WTC11 (cell line): ENCODE data around the gene WDSUB1. TPM values are rescaled to one million over a fixed set of nuclear protein-coding genes. Genes with fewer than 3 reads are reported as not detected.

Source experiments
- ATAC-seq: fragments of 200-7000 bp; cut with Tn5 transposase; 2 replicates; pipeline ENCODE4 v1.10.0; 2021; ENCODE audit warnings: mild to moderate bottlenecking, moderate library complexity
- CTCF ChIA-PET: fragments of 300-600 bp; sonication (Branson Sonifier 250); formaldehyde crosslinking; loops from one replicate; lab custom pipeline; 2021; ENCODE audit warnings: antibody characterized with exemption; lab: Charles Lee
- POLR2A ChIA-PET: fragments of 350-600 bp; sonication (Branson Sonifier 250); formaldehyde crosslinking; loops from one replicate; lab custom pipeline; 2021; ENCODE audit warnings: antibody characterized with exemption; lab: Charles Lee
- DNase-seq: peaks from one replicate; pipeline ENCODE4 v3.0.0; 2021; ENCODE audit warnings: low spot score
- H3K27ac Mint-ChIP-seq: 2 replicates; pipeline ENCODE4 v1.8.0; 2021; ENCODE audit warnings: mixed read lengths
- H3K27me3 Mint-ChIP-seq: 2 replicates; pipeline ENCODE4 v1.8.0; 2021; ENCODE audit warnings: low read depth, mild to moderate bottlenecking, moderate library complexity, mixed read lengths
- H3K36me3 Mint-ChIP-seq: 2 replicates; pipeline ENCODE4 v1.8.0; 2021; ENCODE audit warnings: mixed read lengths
- H3K4me1 Mint-ChIP-seq: 2 replicates; pipeline ENCODE4 v1.8.0; 2022; ENCODE audit warnings: mixed read lengths
- H3K4me3 Mint-ChIP-seq: 2 replicates; pipeline ENCODE4 v1.8.0; 2021; ENCODE audit warnings: mild to moderate bottlenecking, moderate library complexity, mixed read lengths
- H3K9me3 Mint-ChIP-seq: 2 replicates; pipeline ENCODE4 v1.8.0; 2021; ENCODE audit warnings: mixed read lengths
- ATF6 ChIP-seq: sonication (generic); formaldehyde crosslinking; IDR thresholded peaks from 2 replicates; pipeline ENCODE4 v1.8.1; 2023; ENCODE audit warnings: mild to moderate bottlenecking, missing genetic modification reagents
- CBFB ChIP-seq: sonication (generic); formaldehyde crosslinking; IDR thresholded peaks from 2 replicates; pipeline ENCODE4 v1.8.1; 2022; ENCODE audit warnings: mild to moderate bottlenecking, low read depth, missing genetic modification reagents
- CREB1 ChIP-seq: sonication (generic); formaldehyde crosslinking; IDR thresholded peaks from 2 replicates; pipeline ENCODE4 v1.8.0; 2023; ENCODE audit warnings: mild to moderate bottlenecking, missing genetic modification reagents
- CREM ChIP-seq: sonication (generic); formaldehyde crosslinking; IDR thresholded peaks from 2 replicates; pipeline ENCODE4 v1.8.1; 2022; ENCODE audit warnings: mild to moderate bottlenecking, missing genetic modification reagents, moderate library complexity
- E2F4 ChIP-seq: sonication (generic); formaldehyde crosslinking; IDR thresholded peaks from 2 replicates; pipeline ENCODE4 v1.8.1; 2022; ENCODE audit warnings: low read depth, mild to moderate bottlenecking, moderate library complexity, missing genetic modification reagents, borderline replicate concordance
- GTF2I ChIP-seq: fragments of 250-450 bp; sonication (Bioruptor Pico); conservative IDR thresholded peaks from 2 replicates; pipeline ENCODE4 v1.4.0; 2021; ENCODE audit warnings: mild to moderate bottlenecking
- HMGA2 ChIP-seq: fragments of 250-450 bp; sonication (Bioruptor Pico); IDR thresholded peaks from 2 replicates; pipeline ENCODE4 v1.4.0; 2021; ENCODE audit warnings: mild to moderate bottlenecking, moderate library complexity
- IRF1 ChIP-seq: sonication (generic); formaldehyde crosslinking; IDR thresholded peaks from 2 replicates; pipeline ENCODE4 v1.8.0; 2023; ENCODE audit warnings: missing genetic modification reagents
- IRF2 ChIP-seq: sonication (generic); formaldehyde crosslinking; IDR thresholded peaks from 2 replicates; pipeline ENCODE4 v1.8.0; 2022; ENCODE audit warnings: low read depth, missing genetic modification reagents, borderline replicate concordance
- JUN ChIP-seq: sonication (generic); formaldehyde crosslinking; IDR thresholded peaks from 2 replicates; pipeline ENCODE4 v1.8.0; 2023; ENCODE audit warnings: mild to moderate bottlenecking, missing genetic modification reagents
- MAX ChIP-seq: sonication (generic); formaldehyde crosslinking; IDR thresholded peaks from 2 replicates; pipeline ENCODE4 v1.8.0; 2022; ENCODE audit warnings: mild to moderate bottlenecking, missing genetic modification reagents
- NFYB ChIP-seq: sonication (generic); formaldehyde crosslinking; conservative IDR thresholded peaks from 2 replicates; pipeline ENCODE4 v1.8.0; 2022; ENCODE audit warnings: low read depth, missing genetic modification reagents
- NR1H2 ChIP-seq: sonication (generic); formaldehyde crosslinking; IDR thresholded peaks from 2 replicates; pipeline ENCODE4 v1.9.0; 2021; ENCODE audit warnings: mild to moderate bottlenecking, moderate library complexity, missing genetic modification reagents
- OVOL2 ChIP-seq: fragments of 250-450 bp; sonication (Bioruptor Pico); IDR thresholded peaks from 2 replicates; pipeline ENCODE4 v1.9.0; 2021; ENCODE audit warnings: mild to moderate bottlenecking, borderline replicate concordance
- PRRX2 ChIP-seq: fragments of 250-450 bp; sonication (Bioruptor Pico); IDR thresholded peaks from 2 replicates; pipeline ENCODE4 v1.8.0; 2021; ENCODE audit warnings: mild to moderate bottlenecking
- SOX15 ChIP-seq: fragments of 250-450 bp; sonication (Bioruptor Pico); IDR thresholded peaks from 2 replicates; pipeline ENCODE4 v1.9.0; 2021; ENCODE audit warnings: mild to moderate bottlenecking
- TP53 ChIP-seq: sonication (generic); formaldehyde crosslinking; IDR thresholded peaks from 2 replicates; pipeline ENCODE4 v1.8.1; 2023; ENCODE audit warnings: mild to moderate bottlenecking, missing genetic modification reagents
- ZNF263 ChIP-seq: sonication (generic); formaldehyde crosslinking; IDR thresholded peaks from 2 replicates; pipeline ENCODE4 v1.8.1; 2022; ENCODE audit warnings: low read depth, mild to moderate bottlenecking, moderate library complexity, missing genetic modification reagents
- ZNF281 ChIP-seq: sonication (generic); formaldehyde crosslinking; IDR thresholded peaks from 2 replicates; pipeline ENCODE4 v1.8.0; 2023; ENCODE audit warnings: mild to moderate bottlenecking, missing genetic modification reagents
- total RNA-seq: library from RNA; stranded (reverse); gene quantifications from 3 replicates; pipeline ENCODE4 v1.2.3, GENCODE V29; 2021

The WDSUB1 gene
- total RNA-seq, 1 experiment from 2014 or later: 5.8 TPM

- no peak for TF ChIP-seq IRF1 (CRISPR knock-in tag)
- TF ChIP-seq OVOL2 (CRISPR knock-in tag): no peak
- no peak for TF ChIP-seq TP53 (CRISPR knock-in tag)
- no peak for TF ChIP-seq GTF2I (CRISPR knock-in tag)
Observed at GRCh38 chr2:159230145-159230877, 56.2 kb downstream of the WDSUB1 start (continued).

- ChIA-PET CTCF (no interaction called here), POLR2A (no interaction called here)
- H3K4me1 Mint-ChIP-seq: peaks cover 5% of the 10 kb centered on the region; the same call in 1 of the 2 replicates
- DNase-seq (no peak), ATAC-seq (no peak)
- TF ChIP-seq CREM (no peak), HMGA2 (CRISPR knock-in tag) (no peak), SOX15 (no peak), CBFB (CRISPR knock-in tag) (no peak), ZNF281 (CRISPR knock-in tag) (no peak), ATF6 (no peak), NR1H2 (CRISPR knock-in tag) (no peak), ZNF263 (CRISPR knock-in tag) (no peak), IRF2 (CRISPR knock-in tag) (no peak), MAX (CRISPR knock-in tag) (no peak), E2F4 (CRISPR knock-in tag) (no peak), OVOL2 (CRISPR knock-in tag) (no peak), NFYB (no peak), JUN (no peak), PRRX2 (CRISPR knock-in tag) (no peak), CREB1 (CRISPR knock-in tag) (no peak)
- H3K9me3 Mint-ChIP-seq: no peaks in the 10 kb centered on the region
- no peak overlapping the region for H3K4me3 Mint-ChIP-seq
- H3K27ac Mint-ChIP-seq: no peak overlapping the region
- H3K27me3 Mint-ChIP-seq: no peaks in the 10 kb centered on the region
- peaks cover 7% of the 10 kb centered on the region for H3K36me3 Mint-ChIP-seq
Observed at GRCh38 chr2:159229476-159230144, 56.9 kb downstream of the WDSUB1 start.
